Ramos (cell line): ENCODE results near the gene BRPF3.

Experiments
- in situ Hi-C: fragments of 300-500 bp; cut with MboI; formaldehyde crosslinking; loops from one replicate; pipeline ENCODE4 v1.14.3; 2022; ENCODE audit warnings: low sequenced_read_pairs; ENCODE audit not compliant: unreplicated experiment

BRPF3 gene

GRCh38 chr6:36196113-36196879 lies at the start of gene BRPF3:
BRPF3 (plus strand) TSS chr6:36196744; CDS start chr6:36200323, 3,579 bp downstream.
- in situ Hi-C loops: no loop called here

GRCh38 chr6:36147294-36147693 lies 49.2 kb upstream of the BRPF3 start:
- in situ Hi-C loops: no loop called here

DNA sequence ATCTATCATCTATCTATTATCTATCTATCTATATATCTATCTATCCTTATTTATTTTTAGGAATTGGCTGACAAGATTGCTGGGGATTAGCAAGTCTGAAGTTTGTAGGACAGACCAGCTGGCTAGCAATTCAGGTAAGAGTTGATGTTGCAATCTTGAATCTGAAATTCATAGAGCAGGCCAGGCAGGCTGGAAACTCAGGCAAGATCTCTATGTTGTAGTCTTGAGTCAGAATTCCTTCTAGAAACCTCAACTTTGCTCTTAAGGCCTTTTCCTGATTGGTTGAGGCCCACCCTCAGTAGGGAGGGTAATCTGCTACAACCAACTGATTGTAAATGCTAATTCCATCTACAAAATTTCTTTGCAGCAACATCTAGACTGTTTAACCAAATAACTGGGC lies 47.1 kb upstream of the BRPF3 start:
- in situ Hi-C loops: no loop called here

DNA sequence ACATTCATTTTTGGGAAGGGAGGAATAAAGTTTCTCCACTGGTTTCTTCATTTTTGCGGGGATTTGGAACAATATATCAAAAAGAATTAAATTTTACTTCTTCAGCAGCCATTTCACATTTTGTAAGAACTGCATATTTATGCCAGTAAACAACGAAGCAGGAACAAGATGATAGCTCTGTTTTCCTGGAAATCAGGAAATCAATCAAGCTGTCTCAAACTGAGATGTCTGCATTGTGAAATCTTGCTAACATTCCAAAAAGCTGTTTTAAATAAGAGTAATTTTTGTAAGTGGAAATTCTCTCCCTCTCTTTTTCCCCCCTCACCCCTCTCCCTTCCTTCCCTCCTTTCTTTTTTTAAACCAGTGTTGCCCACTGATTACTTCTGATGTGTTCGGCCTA lies 46.3 kb upstream of the BRPF3 start:
- in situ Hi-C loops: no loop called here

- in situ Hi-C loops: no loop called here
Observed at GRCh38 chr6:36154286-36154685, 42.3 kb upstream of the BRPF3 start.

GRCh38 chr6:36155662-36156061 lies 40.9 kb upstream of the BRPF3 start:
- in situ Hi-C loops: no loop called here

DNA sequence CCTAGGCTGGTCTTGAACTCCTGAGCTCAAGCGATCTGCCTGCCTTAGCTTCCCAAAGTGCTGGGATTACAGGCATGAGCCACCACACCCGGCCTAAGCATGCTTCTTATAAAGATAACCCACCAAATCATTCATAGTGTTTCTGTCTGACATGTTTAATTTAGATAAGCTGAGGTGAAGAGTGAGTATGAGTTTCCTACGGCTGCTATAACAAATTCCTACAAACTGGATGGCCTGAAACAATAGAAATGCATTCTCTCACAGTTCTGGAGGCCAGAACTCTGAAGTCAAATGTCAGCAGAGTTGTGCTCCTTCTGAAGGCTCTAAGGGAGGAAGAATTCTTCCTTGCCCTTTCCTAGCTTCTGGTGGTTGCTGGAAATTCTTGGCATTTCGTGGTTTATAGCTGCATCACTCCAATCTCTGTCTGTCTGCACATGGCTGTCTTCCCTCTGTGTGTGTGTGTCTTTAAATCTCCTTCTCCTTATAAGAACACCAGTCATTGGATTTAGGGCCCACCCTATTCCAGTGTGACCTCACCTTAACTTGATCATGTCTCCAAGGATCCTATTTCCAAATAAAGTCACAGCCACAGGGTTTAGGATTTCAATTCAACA lies 36.3 kb upstream of the BRPF3 start:
- in situ Hi-C loops: no loop called here

- in situ Hi-C loops: no loop called here
Observed at GRCh38 chr6:36169023-36170007, 27.2 kb upstream of the BRPF3 start.

DNA sequence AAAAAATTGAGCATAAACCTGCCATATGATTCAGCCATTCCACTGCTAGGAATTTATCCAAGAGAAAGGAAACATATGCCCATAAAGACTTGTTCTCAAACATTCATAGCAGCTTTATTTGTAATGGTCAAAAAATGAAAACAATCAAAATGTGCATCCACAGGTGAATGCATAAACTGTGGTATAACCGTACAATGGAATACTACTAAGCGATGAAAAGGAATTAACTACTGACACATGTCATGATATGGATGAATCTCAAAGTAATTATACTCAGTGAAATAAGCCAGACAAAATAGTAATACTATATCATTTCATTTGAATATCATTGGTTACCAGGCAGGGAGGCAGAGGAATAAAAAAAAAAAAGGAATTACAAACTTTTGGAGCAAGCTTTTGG lies 25.8 kb upstream of the BRPF3 start:
- in situ Hi-C loops: no loop called here

GRCh38 chr6:36171573-36171972 lies 25.0 kb upstream of the BRPF3 start:
- in situ Hi-C loops: no loop called here

GRCh38 chr6:36177166-36177565 lies 19.4 kb upstream of the BRPF3 start:
- in situ Hi-C loops: no loop called here

- in situ Hi-C loops: no loop called here
Observed at GRCh38 chr6:36178544-36178943, 18.0 kb upstream of the BRPF3 start.

- in situ Hi-C loops: no loop called here
Observed at GRCh38 chr6:36180126-36180525, 16.4 kb upstream of the BRPF3 start.

GRCh38 chr6:36184311-36184710 lies 12.2 kb upstream of the BRPF3 start:
- in situ Hi-C loops: no loop called here

GRCh38 chr6:36186199-36186598 lies 10.3 kb upstream of the BRPF3 start:
- in situ Hi-C loops: no loop called here

GRCh38 chr6:36187446-36187845 lies 9.1 kb upstream of the BRPF3 start:
- in situ Hi-C loops: no loop called here

- in situ Hi-C loops: no loop called here
Observed at GRCh38 chr6:36195471-36196112, 952 bp upstream of the BRPF3 start.

- in situ Hi-C loops: no loop called here
Observed at GRCh38 chr6:36196880-36197548, 470 bp downstream of the BRPF3 start.

GRCh38 chr6:36197739-36198221 lies 1.2 kb downstream of the BRPF3 start:
- in situ Hi-C loops: no loop called here

DNA sequence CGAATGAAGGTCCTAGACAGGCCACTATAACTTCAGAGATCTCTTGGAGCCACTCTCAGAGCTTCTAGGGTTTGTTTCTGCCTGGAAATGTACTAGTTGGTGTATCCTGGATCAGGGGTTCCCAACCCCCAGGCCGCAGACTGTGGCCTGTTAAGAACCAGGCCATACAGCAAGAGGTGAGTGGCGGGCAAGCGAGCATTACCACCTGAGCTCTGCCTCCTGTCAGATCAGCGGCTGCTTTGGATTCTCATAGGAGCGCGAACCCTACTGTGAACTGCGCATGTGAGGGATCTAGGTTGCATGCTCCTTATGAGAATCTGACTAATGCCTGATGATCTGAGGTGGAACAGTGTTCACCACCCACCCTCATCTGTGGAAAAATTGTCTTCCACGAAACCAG lies 2.4 kb downstream of the BRPF3 start:
- in situ Hi-C loops: no loop called here
